HEK293 (cell line): ENCODE results near the gene RBPJ.

Experiments used
- CTCF ChIP-seq: fragments of 450-650 bp; formaldehyde crosslinking; IDR thresholded peaks from 2 replicates; pipeline ENCODE4 v1.5.1; 2016; ENCODE audit warnings: missing biosample characterization, missing genetic modification characterization
- YY1 ChIP-seq: fragments of 450-650 bp; formaldehyde crosslinking; IDR thresholded peaks from 2 replicates; pipeline ENCODE4 v1.5.1; 2018; ENCODE audit warnings: missing biosample characterization, missing genetic modification characterization
- ZNF148 ChIP-seq: fragments of 450-650 bp; formaldehyde crosslinking; IDR thresholded peaks from 2 replicates; pipeline ENCODE4 v1.5.0; 2017; ENCODE audit warnings: missing biosample characterization, missing genetic modification characterization, borderline replicate concordance
- ZNF214 ChIP-seq: fragments of 450-650 bp; formaldehyde crosslinking; IDR thresholded peaks from 2 replicates; pipeline ENCODE4 v1.5.1; 2017; ENCODE audit warnings: missing biosample characterization, mild to moderate bottlenecking, missing genetic modification characterization, borderline replicate concordance

GRCh38 chr4:26441102-26441501, 120.3 kb downstream of the RBPJ start:
- TF ChIP-seq CTCF (tag by site-specific recombination): no peak
- no peak for TF ChIP-seq ZNF148
- TF ChIP-seq ZNF214 (tag by site-specific recombination): no peak
- no peak for TF ChIP-seq YY1
